H1 (cell line): Measurements from ENCODE around the gene MPHOSPH9. TPM values are rescaled to one million over a fixed set of nuclear protein-coding genes. Genes with fewer than 3 reads are reported as not detected.

Source experiments
- CTCF ChIA-PET: fragments of 300-600 bp; sonication (Branson Sonifier 250); formaldehyde crosslinking; loops from one replicate; lab custom pipeline; 2021; ENCODE audit not compliant: partially characterized antibody; lab: Charles Lee
- POLR2A ChIA-PET: fragments of 300-600 bp; sonication (Branson Sonifier 250); formaldehyde crosslinking; loops from one replicate; lab custom pipeline; 2021; ENCODE audit warnings: inconsistent platforms; ENCODE audit not compliant: partially characterized antibody; lab: Charles Lee
- DNase-seq, 2 experiments: peaks; one replicate each; pipeline versions ENCODE4 v3.0.0 to v3.0.0-alpha.2; 2010 to 2022; ENCODE audit warnings: low spot score in 2 of 2, low read depth in 1 of 2, mixed read lengths in 1 of 2
- FAIRE-seq: peaks from 2 replicates; lab custom pipeline; 2011; peaks lifted over from hg19 to GRCh38; lab: Jason Lieb, UNC
- H2AFZ ChIP-seq: 2 replicates; pipeline ENCODE4 v1.8.1; 2012; ENCODE audit warnings: low read length, inconsistent platforms
- H2AK5ac ChIP-seq: 2 replicates; pipeline ENCODE4 v1.6.1; 2013; ENCODE audit warnings: low read depth, low read length
- H2BK120ac ChIP-seq: replicated peaks from 2 replicates; pipeline ENCODE3; 2013; ENCODE audit warnings: low read depth, low read length, inconsistent platforms
- H2BK12ac ChIP-seq: 2 replicates; pipeline ENCODE4 v1.6.1; 2013; ENCODE audit warnings: low read depth, low read length
- H2BK15ac ChIP-seq: 2 replicates; pipeline ENCODE4 v1.6.1; 2013; ENCODE audit warnings: low read length
- H2BK20ac ChIP-seq: 2 replicates; pipeline ENCODE4 v1.6.1; 2013; ENCODE audit warnings: low read length
- H2BK5ac ChIP-seq: 2 replicates; pipeline ENCODE4 v1.6.1; 2013; ENCODE audit warnings: low read depth, low read length
- H3K14ac ChIP-seq: 2 replicates; pipeline ENCODE4 v1.6.1; 2013; ENCODE audit warnings: inconsistent platforms; ENCODE audit not compliant: insufficient read length
- H3K18ac ChIP-seq: 2 replicates; pipeline ENCODE4 v1.6.1; 2013; ENCODE audit warnings: low read length; ENCODE audit errors: extremely low read depth
- H3K23ac ChIP-seq: 2 replicates; pipeline ENCODE4 v1.6.1; 2013; ENCODE audit warnings: inconsistent platforms; ENCODE audit not compliant: insufficient read length
- H3K23me2 ChIP-seq: 2 replicates; pipeline ENCODE4 v1.6.1; 2013; ENCODE audit warnings: low read depth, low read length
- H3K27ac ChIP-seq: 2 replicates; pipeline ENCODE4 v1.6.1; 2011; ENCODE audit warnings: low read depth, low read length, inconsistent platforms
- H3K27me3 ChIP-seq, 4 experiments: replicated peaks in 1 of 4; 1 replicate in 1 of 4; 2 replicates in 3 of 4; pipeline versions ENCODE4 v1.6.1 to v1.8.1; 2011 to 2013; ENCODE audit warnings: low read length in 3 of 4, mild to moderate bottlenecking in 3 of 4, inconsistent platforms in 2 of 4, mixed read lengths in 2 of 4, moderate library complexity in 1 of 4; ENCODE audit not compliant: control insufficient read depth in 3 of 4, insufficient read depth in 3 of 4; ENCODE audit errors: extremely low read depth in 1 of 4
- H3K36me3 ChIP-seq, 4 experiments: 2 replicates each; pipeline versions ENCODE4 v1.6.1 to v1.8.1; 2011 to 2013; ENCODE audit warnings: mild to moderate bottlenecking in 4 of 4, low read length in 3 of 4, moderate library complexity in 2 of 4, control low read depth in 1 of 4, inconsistent platforms in 1 of 4; ENCODE audit not compliant: insufficient read depth in 4 of 4, control insufficient read depth in 2 of 4
- H3K4ac ChIP-seq: replicated peaks from 2 replicates; pipeline ENCODE3; 2013; ENCODE audit warnings: low read length, low read depth, mixed read lengths, inconsistent platforms; ENCODE audit not compliant: insufficient read length
- H3K4me1 ChIP-seq, 4 experiments: replicated peaks in 1 of 4; 1 replicate in 1 of 4; 2 replicates in 3 of 4; pipeline versions ENCODE4 v1.6.1 to v1.8.1; 2011 to 2013; ENCODE audit warnings: low read length in 3 of 4, inconsistent platforms in 2 of 4, mixed read lengths in 1 of 4; ENCODE audit not compliant: insufficient read depth in 4 of 4, control insufficient read depth in 3 of 4
- H3K4me2 ChIP-seq, 2 experiments: 2 replicates each; pipeline versions ENCODE4 v1.6.1 to v1.8.1; 2011 to 2013; ENCODE audit warnings: low read depth in 2 of 2, low read length in 2 of 2, control low read depth in 1 of 2, inconsistent platforms in 1 of 2, mild to moderate bottlenecking in 1 of 2; ENCODE audit not compliant: insufficient read depth in 1 of 2
- H3K4me3 ChIP-seq, 4 experiments: fragments of 200-600, 300-600 bp in 1 of 4; sonication (generic), shearing (Covaris generic), sonication (Bioruptor Twin) in 1 of 4; 2 replicates each; pipeline versions ENCODE4 v1.5.1 to v1.8.1; 2011 to 2016; ENCODE audit warnings: low read length in 4 of 4, low read depth in 3 of 4, control low read depth in 2 of 4, inconsistent platforms in 2 of 4, mild to moderate bottlenecking in 2 of 4, mixed read lengths in 1 of 4, moderate library complexity in 1 of 4; ENCODE audit not compliant: insufficient read depth in 2 of 4; ENCODE audit errors: extremely low read depth in 1 of 4
- H3K56ac ChIP-seq: replicated peaks from 2 replicates; pipeline ENCODE3; 2013; ENCODE audit warnings: low read depth, mild to moderate bottlenecking, mixed read lengths, low read length, inconsistent platforms; ENCODE audit not compliant: insufficient read length
- H3K79me1 ChIP-seq: 2 replicates; pipeline ENCODE4 v1.6.1; 2013; ENCODE audit warnings: low read depth, low read length, control low read depth
- H3K79me2 ChIP-seq, 2 experiments: 2 replicates each; pipeline versions ENCODE4 v1.6.1 to v1.8.1; 2012 to 2013; ENCODE audit warnings: low read length in 2 of 2, mild to moderate bottlenecking in 2 of 2, inconsistent platforms in 1 of 2; ENCODE audit not compliant: insufficient read depth in 2 of 2, control insufficient read depth in 1 of 2
- H3K9ac ChIP-seq, 4 experiments: replicated peaks in 1 of 4; 1 replicate in 1 of 4; 2 replicates in 3 of 4; pipeline versions ENCODE4 v1.6.1 to v1.8.1; 2011 to 2013; ENCODE audit warnings: low read depth in 3 of 4, low read length in 3 of 4, control low read depth in 2 of 4, mild to moderate bottlenecking in 2 of 4, moderate library complexity in 2 of 4, inconsistent platforms in 1 of 4; ENCODE audit errors: extremely low read depth in 1 of 4
- H3K9me3 ChIP-seq, 2 experiments: 2 replicates each; pipeline versions ENCODE4 v1.6.1 to v1.8.1; 2012 to 2013; ENCODE audit warnings: mild to moderate bottlenecking in 2 of 2, moderate library complexity in 2 of 2, control low read depth in 1 of 2, inconsistent platforms in 1 of 2, low read depth in 1 of 2, low read length in 1 of 2, mixed read lengths in 1 of 2; ENCODE audit not compliant: insufficient read depth in 2 of 2
- H4K20me1 ChIP-seq, 2 experiments: replicated peaks in 1 of 2; 2 replicates each; pipeline versions ENCODE3 to v1.8.1; 2011 to 2013; ENCODE audit warnings: inconsistent platforms in 2 of 2, low read length in 2 of 2, mild to moderate bottlenecking in 1 of 2; ENCODE audit not compliant: insufficient read depth in 2 of 2, control insufficient read depth in 1 of 2
- H4K5ac ChIP-seq: 2 replicates; pipeline ENCODE4 v1.6.1; 2013; ENCODE audit warnings: low read length, low read depth, mixed read lengths, inconsistent platforms; ENCODE audit not compliant: insufficient read length
- H4K8ac ChIP-seq: 2 replicates; pipeline ENCODE4 v1.8.0; 2013; ENCODE audit warnings: mild to moderate bottlenecking, moderate library complexity, low read length, inconsistent platforms; ENCODE audit not compliant: insufficient read depth; ENCODE audit errors: extremely low read depth
- H4K91ac ChIP-seq: replicated peaks from 2 replicates; pipeline ENCODE3; 2013; ENCODE audit warnings: low read length, mixed read lengths, inconsistent platforms; ENCODE audit not compliant: insufficient read length
- EGR1 ChIP-seq: IDR thresholded peaks from 2 replicates; pipeline ENCODE4 v1.6.1; 2011; ENCODE audit warnings: low read depth, low read length, borderline replicate concordance
- JUN ChIP-seq: IDR thresholded peaks from 2 replicates; pipeline ENCODE4 v1.6.1; 2011; ENCODE audit warnings: low read depth, mild to moderate bottlenecking, improper control_type of control experiment, low read length
- WGBS, 2 experiments: shearing (Covaris generic) in 1 of 2; methylation state at CpG; one replicate each; pipeline versions ENCODE4 v1.1.6 to v1.1.7; 2013 to 2015; ENCODE audit warnings: low lambda C conversion rate in 2 of 2, mixed read lengths in 2 of 2, inconsistent platforms in 1 of 2, low coverage in 1 of 2, missing lambda C conversion rate in 1 of 2; ENCODE audit not compliant: insufficient replicate concordance in 2 of 2, insufficient coverage in 1 of 2, insufficient read length in 1 of 2; ENCODE audit errors: extremely low coverage in 1 of 2, missing lambda C conversion rate in 1 of 2; 5-methylcytosine and 5-hydroxymethylcytosine counted together
- polyA plus RNA-seq, 7 experiments: library from polyadenylated mRNA; depleted of rRNA in 3 of 7; stranded (reverse) in 5 of 7; unstranded in 2 of 7; fragments of >200 nt in 5 of 7; fragments of 200-250 nt in 2 of 7; gene quantifications; 1 replicate in 5 of 7; 2 replicates in 1 of 7; 4 replicates in 1 of 7; pipeline versions ENCODE4 v1.2.1 to v1.2.3, GENCODE V29; 2011 to 2013; ENCODE audit warnings: missing spikeins in 2 of 7, mixed read lengths in 2 of 7
- total RNA-seq: library from RNA; stranded (reverse); fragmentation: NEBNext Ultra II Directional; extraction: Animal tissue kit (Norgen Biotek cat#: 25700); gene quantifications from 2 replicates; pipeline ENCODE4 v1.2.1, GENCODE V29; 2021

The MPHOSPH9 gene
- total and polyA plus RNA-seq, 2 of the 8 experiments (the other 6 are each of a cell fraction or from before 2014, with no cell fraction given) = 8.8 to 48.8 TPM

DNA sequence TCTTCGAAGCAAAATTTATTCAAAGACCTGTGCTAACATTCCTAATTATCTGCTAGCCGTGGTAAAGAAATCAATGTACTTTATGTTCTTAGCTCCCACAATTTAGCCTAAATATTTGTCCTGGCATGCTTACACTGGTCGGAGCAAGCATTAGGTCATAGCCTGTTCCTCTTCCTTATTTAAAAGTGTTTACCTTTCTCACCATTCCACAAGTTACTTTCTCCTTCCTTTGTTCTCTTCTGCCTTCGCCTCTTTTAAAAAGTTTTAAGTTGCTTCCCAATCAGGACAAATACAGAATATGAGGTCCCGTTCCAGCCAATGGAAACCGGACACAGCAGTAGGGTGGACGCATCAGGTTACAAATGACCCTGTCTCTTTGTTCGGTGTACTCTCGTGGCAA, 27.1 kb upstream of the MPHOSPH9 start:
- DNase-seq = no peak
- Histone ChIP-seq H3K4ac (no peak overlapping the region), H2AFZ (no peak overlapping the region), H4K91ac (no peak overlapping the region), H3K23me2 (no peaks in the 10 kb centered on the region), H3K4me1 (peaks cover 0 to 7% (median 0%) of the 10 kb centered on the region in 4 experiments; a peak in 4 of 7 replicates), H3K14ac (no peak overlapping the region), H3K4me3 (no peak overlapping the region), H2BK12ac (no peak overlapping the region), H3K56ac (no peak overlapping the region), H3K9ac (no peak overlapping the region), H2AK5ac (no peak overlapping the region), H4K20me1 (peaks cover 5% of the 10 kb centered on the region in 2 experiments), H3K36me3 (peaks cover 24 to 80% (median 49%) of the 10 kb centered on the region in 4 experiments), H4K8ac (no peak overlapping the region), H3K79me1 (0 out of 2 replicates have a peak, but pooled peaks cover 3% of the 10 kb centered on the region)
- FAIRE-seq = no peak
- POLR2A ChIA-PET = interaction anchor here (1.3 to 1.8 kb wide), 3 partner anchors 9 to 25 kb away, joined by 3 to 9 read pairs (median 7); no protein-coding TSS in a partner anchor
- TF ChIP-seq JUN (no peak), EGR1 (no peak)
- TF ChIP-seq, all 59 proteins: peak for 0
- H2BK5ac ChIP-seq = no peak overlapping the region
- H2BK15ac ChIP-seq = no peak overlapping the region
- H3K4me2 ChIP-seq = no peak overlapping the region
- CTCF ChIA-PET = no interaction called here
- no peaks in the 10 kb centered on the region for H3K9me3 ChIP-seq
- H3K23ac ChIP-seq = no peak overlapping the region
- H3K79me2 ChIP-seq = peaks cover 0 to 15% of the 10 kb centered on the region in 2 experiments; a peak in 2 of 4 replicates
- no peaks in the 10 kb centered on the region for H3K27me3 ChIP-seq
- H3K18ac ChIP-seq = no peak overlapping the region
- no peak overlapping the region for H3K27ac ChIP-seq
- 91% methylated on average over 9 of the region's 9 CpGs; no CpG with 5 or more reads in 1 of the 2 experiments for WGBS, 2 experiments
- no peak overlapping the region for H2BK20ac ChIP-seq
- H2BK120ac ChIP-seq = no peak overlapping the region
- H4K5ac ChIP-seq = no peak overlapping the region
